Adrenal gland (tissue), 5 donors: Measurements from ENCODE around the gene TMOD4.

ENCODE experiments used
- POLR2A ChIP-seq, 2 donors: fragments of 450-650 bp; IDR thresholded peaks; one replicate each; pipeline ENCODE4 v1.6.1; 2017; ENCODE audit warnings: antibody characterized with exemption in 2 of 2, mild to moderate bottlenecking in 2 of 2, moderate library complexity in 1 of 2
- TF ChIP-seq, protein P1 (sequence below), 6 experiments: fragments of 450-650 bp in 4 of 6; fragments of 200-600 bp in 2 of 6; sonication (generic) in 1 of 6; IDR thresholded peaks; 1 replicate in 5 of 6; 2 replicates in 1 of 6; pipeline versions ENCODE4 v1.5.1 to v1.8.0; 2016 to 2021; ENCODE audit warnings: antibody characterized with exemption in 6 of 6, mild to moderate bottlenecking in 2 of 6, moderate library complexity in 1 of 6
- donor health status: DM: no; HTN: no; CAD: no.

DNA sequence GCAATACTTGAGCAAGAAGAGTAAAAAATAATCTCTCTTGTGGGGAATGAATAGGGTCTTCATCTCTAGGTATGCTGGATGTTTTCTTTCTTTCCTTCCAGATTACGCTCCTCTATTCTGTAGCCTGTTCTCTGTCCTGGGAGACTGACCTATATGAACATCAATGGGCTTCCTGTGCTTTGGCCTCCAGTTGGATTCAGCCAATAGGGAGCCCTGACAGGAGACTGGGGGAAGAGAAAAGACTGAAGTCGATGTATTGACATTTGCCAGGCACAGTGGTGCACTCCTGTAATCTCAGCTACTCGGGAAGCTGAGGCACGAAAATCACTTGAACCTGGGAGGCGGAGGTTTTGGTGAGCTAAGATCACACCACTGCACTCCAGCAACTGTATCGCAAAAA, 47.0 kb downstream of the TMOD4 start:
- TF ChIP-seq, protein P1, sequence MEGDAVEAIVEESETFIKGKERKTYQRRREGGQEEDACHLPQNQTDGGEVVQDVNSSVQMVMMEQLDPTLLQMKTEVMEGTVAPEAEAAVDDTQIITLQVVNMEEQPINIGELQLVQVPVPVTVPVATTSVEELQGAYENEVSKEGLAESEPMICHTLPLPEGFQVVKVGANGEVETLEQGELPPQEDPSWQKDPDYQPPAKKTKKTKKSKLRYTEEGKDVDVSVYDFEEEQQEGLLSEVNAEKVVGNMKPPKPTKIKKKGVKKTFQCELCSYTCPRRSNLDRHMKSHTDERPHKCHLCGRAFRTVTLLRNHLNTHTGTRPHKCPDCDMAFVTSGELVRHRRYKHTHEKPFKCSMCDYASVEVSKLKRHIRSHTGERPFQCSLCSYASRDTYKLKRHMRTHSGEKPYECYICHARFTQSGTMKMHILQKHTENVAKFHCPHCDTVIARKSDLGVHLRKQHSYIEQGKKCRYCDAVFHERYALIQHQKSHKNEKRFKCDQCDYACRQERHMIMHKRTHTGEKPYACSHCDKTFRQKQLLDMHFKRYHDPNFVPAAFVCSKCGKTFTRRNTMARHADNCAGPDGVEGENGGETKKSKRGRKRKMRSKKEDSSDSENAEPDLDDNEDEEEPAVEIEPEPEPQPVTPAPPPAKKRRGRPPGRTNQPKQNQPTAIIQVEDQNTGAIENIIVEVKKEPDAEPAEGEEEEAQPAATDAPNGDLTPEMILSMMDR (IDR thresholded peaks at IDR 0.05): no peak
- no peak for TF ChIP-seq POLR2A (IDR thresholded peaks at IDR 0.05)
